HG03175 (cell line): Measurements from ENCODE around the gene MOB3B.

Source experiments
- ATAC-seq: cut with Tn5 transposase; IDR thresholded peaks from one replicate; pipeline ENCODE4 v1.9.1; 2021; ENCODE audit warnings: mild to moderate bottlenecking, moderate library complexity; ENCODE audit not compliant: unreplicated experiment

MOB3B gene

GRCh38 chr9:27297050-27297449, 232.6 kb downstream of the MOB3B start, which contains the start of gene EQTN:
Gene EQTN (minus strand): TSS chr9:27297150. CDS start chr9:27297055, 95 bp downstream.
- ATAC-seq: no peak

GRCh38 chr9:27293996-27294395, 235.6 kb downstream of the MOB3B start:
- no peak for ATAC-seq

DNA sequence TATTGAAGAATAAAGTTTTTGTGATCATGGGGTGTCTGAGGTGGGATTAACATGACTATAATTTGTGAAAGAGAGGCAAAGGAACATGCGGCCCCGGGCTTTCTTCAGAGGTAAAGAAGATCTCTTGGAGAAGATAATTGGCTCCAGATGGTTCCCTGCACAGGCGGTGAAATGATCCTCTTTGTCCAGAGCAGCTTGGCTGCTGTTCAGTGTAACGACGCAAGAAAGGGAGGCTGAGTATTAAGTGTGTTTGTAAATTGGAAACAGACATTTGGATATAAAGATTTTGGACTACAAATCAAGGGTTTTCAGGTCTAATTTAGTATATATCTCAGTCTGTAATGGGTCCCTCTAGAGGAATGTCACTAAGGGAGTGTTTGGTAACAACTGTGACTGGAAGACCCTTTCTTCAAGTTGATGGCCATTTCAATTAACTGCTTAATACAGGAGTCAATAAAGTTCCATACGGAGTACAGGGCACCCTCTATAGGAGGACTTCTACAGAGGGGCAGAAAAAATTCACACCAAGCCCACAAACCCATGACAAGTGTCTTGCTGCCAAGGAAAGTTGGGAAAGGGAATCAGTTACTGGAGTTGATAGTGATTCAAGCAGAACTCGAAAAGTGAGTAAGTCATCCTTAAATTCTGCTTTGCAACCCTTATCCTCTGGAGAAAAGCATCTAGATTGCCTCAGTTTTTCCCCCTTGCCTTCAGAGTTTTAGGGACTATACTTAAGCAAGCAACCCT, 236.8 kb downstream of the MOB3B start:
- ATAC-seq: no peak

- no peak for ATAC-seq
Observed at GRCh38 chr9:27291292-27291691, 238.3 kb downstream of the MOB3B start.

DNA sequence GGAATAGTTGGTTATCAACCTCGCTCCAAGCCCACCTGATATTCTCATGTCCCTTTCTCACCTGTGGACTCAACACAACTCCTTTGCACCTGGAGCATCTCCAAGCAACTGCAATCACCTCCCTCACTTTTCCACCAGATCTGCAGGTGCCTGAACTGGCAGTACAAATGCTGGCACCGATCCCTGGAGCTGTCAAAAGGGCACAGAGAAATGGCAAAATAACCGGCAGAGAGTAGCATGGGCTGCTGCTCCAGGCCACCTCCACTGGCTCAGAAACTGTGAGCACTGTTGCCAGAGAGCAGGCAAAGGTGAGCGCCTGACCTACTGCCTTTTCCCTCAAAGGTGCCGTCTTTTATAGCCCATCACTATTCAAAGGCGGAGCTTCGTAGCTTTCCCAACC, 247.3 kb downstream of the MOB3B start:
- no peak for ATAC-seq

- ATAC-seq: no peak
Observed at GRCh38 chr9:27280860-27281259, 248.8 kb downstream of the MOB3B start.

DNA sequence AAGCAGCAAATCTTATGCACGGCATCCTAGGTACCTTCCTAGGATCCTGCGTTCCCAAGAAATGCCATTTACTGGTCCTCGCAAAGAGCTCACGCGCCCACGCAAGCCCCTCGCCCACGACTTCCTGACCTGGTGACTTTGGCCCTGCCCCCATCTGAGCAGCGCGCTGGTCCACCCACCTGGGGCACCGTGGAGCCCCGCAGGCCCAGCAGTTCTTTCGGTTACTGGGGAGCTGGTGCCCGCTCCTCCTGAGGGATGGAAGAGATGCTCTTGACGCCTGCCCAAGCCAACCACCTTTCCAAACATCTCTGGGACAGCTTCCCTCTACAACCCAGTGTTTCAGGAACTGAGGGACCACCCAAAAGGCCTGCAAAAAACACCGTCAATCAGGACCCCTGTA, 249.4 kb downstream of the MOB3B start:
- ATAC-seq: no peak

- ATAC-seq: no peak
Observed at GRCh38 chr9:27279611-27280010, 250.0 kb downstream of the MOB3B start.

DNA sequence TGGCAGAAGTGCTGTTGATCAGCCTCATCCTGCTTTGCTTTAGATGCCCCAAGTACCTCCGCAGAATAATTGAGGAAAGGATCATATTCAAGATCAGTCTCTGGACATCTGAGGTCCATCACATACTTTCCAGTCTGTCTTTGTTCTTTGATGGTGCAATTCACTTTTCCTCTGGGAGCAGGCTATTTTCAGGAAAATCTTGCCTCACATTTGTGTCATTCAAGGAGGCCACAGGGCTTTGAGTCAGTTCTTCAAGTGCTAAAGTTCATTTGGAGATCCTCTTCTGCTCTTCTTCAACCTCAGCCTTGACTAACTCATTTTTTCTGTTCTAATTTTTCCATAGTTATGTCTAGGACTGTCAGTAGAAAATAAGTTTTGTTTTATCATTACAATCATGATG, 251.2 kb downstream of the MOB3B start:
- no peak for ATAC-seq

DNA sequence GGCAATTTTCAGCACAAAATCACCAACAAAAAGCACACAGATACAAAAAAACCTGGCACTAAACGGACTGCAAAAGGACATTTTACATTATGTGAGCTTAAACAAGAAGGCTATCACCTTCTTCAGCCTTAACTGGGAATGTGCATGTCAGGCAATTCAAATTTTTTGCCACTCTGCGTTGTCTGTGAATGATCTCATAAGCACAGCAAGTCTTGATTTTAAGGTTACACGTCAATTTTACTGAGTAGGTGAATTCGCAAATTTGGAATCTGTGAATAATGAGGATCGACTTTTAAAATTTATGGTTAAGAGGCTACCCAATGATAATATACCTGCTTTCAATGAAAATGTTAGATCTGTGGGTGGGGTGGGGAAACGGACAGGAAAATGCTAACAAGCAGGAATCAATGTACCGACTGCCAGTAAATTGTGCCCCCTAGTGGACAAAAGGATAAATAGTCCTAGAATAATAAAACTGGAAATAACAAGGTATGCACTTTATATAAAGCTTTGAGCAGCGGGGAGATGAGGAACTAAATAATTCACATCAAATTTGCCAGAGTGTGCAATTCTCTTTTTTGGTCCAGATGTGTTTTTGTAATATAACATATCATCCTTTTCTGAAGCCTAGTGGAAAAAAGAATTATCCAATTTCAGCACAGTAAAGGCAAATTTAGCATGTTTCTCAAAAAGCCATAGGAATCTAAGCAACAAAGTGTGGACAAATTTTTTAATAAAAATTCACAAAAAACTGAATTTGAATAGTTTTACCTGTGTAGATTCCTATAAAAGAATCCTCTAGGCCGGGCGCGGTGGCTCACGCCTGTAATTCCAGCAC, 253.2 kb downstream of the MOB3B start:
- ATAC-seq: peak; percentile 58
